Activated T-cell treated with anti-CD3 and anti-CD28 coated beads, Interleukin-2, amount 50 U/mL, for 72 hours (primary cell): ENCODE measurements around the gene GPC6. TPM values are rescaled to one million over a fixed set of nuclear protein-coding genes. Genes with fewer than 3 reads are reported as not detected.

Source experiments
- ATAC-seq, 2 donors: fragments of 150-1000 bp; cut with Tn5 transposase; replicated peaks in 1 of 2; 2 replicates each; pipeline ENCODE4 v1.10.0; 2021; ENCODE audit warnings: moderate library complexity in 2 of 2, mild to moderate bottlenecking in 1 of 2
- DNase-seq, 2 donors: peaks; one replicate each; pipeline ENCODE4 v3.0.0; 2021 to 2022; ENCODE audit warnings: mixed read lengths in 1 of 2
- H3K27ac Mint-ChIP-seq: one replicate; pipeline ENCODE4 v1.8.0; 2022; ENCODE audit warnings: mild to moderate bottlenecking, moderate library complexity, mixed read lengths
- H3K27me3 Mint-ChIP-seq: one replicate; pipeline ENCODE4 v1.8.0; 2022; ENCODE audit warnings: low read depth, mixed read lengths
- H3K36me3 Mint-ChIP-seq, 2 donors: one replicate each; pipeline ENCODE4 v1.8.0; 2022; ENCODE audit warnings: mixed read lengths in 2 of 2, mild to moderate bottlenecking in 1 of 2; ENCODE audit not compliant: insufficient read depth in 2 of 2
- H3K4me1 Mint-ChIP-seq: one replicate; pipeline ENCODE4 v1.8.0; 2022; ENCODE audit warnings: low read depth, mixed read lengths
- H3K4me3 Mint-ChIP-seq, 2 donors: one replicate each; pipeline ENCODE4 v1.8.0; 2022; ENCODE audit warnings: mild to moderate bottlenecking in 2 of 2, mixed read lengths in 2 of 2, moderate library complexity in 2 of 2
- H3K9me3 Mint-ChIP-seq, 2 donors: one replicate each; pipeline ENCODE4 v1.8.0; 2022; ENCODE audit warnings: mixed read lengths in 2 of 2
- total RNA-seq, 2 donors: library from RNA; stranded (reverse); gene quantifications; one replicate each; pipeline ENCODE4 v1.2.3, GENCODE V29; 2022

GPC6 gene
- total RNA-seq, 2 donors from 2014 or later: not detected

GRCh38 chr13:94267581-94268366 lies 1041.2 kb downstream of the GPC6 start:
- Mint-ChIP-seq H3K4me1 (peaks cover 4% of the 10 kb centered on the region), H3K27ac (no peak overlapping the region), H3K4me3 (no peak overlapping the region), H3K36me3 (no peaks in the 10 kb centered on the region), H3K9me3 (peaks cover 3 to 8% of the 10 kb centered on the region in 2 donors), H3K27me3 (no peaks in the 10 kb centered on the region)
- no peak for ATAC-seq
- DNase-seq: no peak

- no peak for DNase-seq
- no peaks in the 10 kb centered on the region for H3K36me3 Mint-ChIP-seq
- H3K4me3 Mint-ChIP-seq: no peak overlapping the region
- no peaks in the 10 kb centered on the region for H3K27me3 Mint-ChIP-seq
- no peak for ATAC-seq
- no peak overlapping the region for H3K27ac Mint-ChIP-seq
- H3K9me3 Mint-ChIP-seq: peaks cover 3 to 8% of the 10 kb centered on the region in 2 donors
- peaks cover 4% of the 10 kb centered on the region for H3K4me1 Mint-ChIP-seq
These were observed 1042.1 kb downstream of the GPC6 start for GRCh38 chr13:94268661-94269060.

- Mint-ChIP-seq H3K9me3 (peaks cover 3 to 8% of the 10 kb centered on the region in 2 donors), H3K27me3 (no peaks in the 10 kb centered on the region), H3K4me3 (no peak overlapping the region), H3K36me3 (no peaks in the 10 kb centered on the region), H3K27ac (no peak overlapping the region), H3K4me1 (peaks cover 4% of the 10 kb centered on the region)
- no peak for ATAC-seq
- DNase-seq: no peak
These were observed 1043.0 kb downstream of the GPC6 start for GRCh38 chr13:94269557-94269956.

GRCh38 chr13:94270556-94270955 lies 1043.9 kb downstream of the GPC6 start:
- Mint-ChIP-seq H3K4me3 (no peak overlapping the region), H3K27me3 (no peaks in the 10 kb centered on the region), H3K27ac (no peak overlapping the region), H3K9me3 (peaks cover 3 to 8% of the 10 kb centered on the region in 2 donors), H3K4me1 (peaks cover 4% of the 10 kb centered on the region), H3K36me3 (no peaks in the 10 kb centered on the region)
- ATAC-seq (no peak), DNase-seq (no peak)

- Mint-ChIP-seq H3K4me3 (no peak overlapping the region), H3K27ac (no peak overlapping the region), H3K4me1 (peaks cover 4% of the 10 kb centered on the region), H3K9me3 (peaks cover 5 to 8% of the 10 kb centered on the region in 2 donors), H3K36me3 (no peaks in the 10 kb centered on the region), H3K27me3 (no peaks in the 10 kb centered on the region)
- no peak for DNase-seq
- ATAC-seq: no peak
These were observed 1045.4 kb downstream of the GPC6 start for GRCh38 chr13:94272038-94272437.

GRCh38 chr13:94280349-94280748 lies 1053.7 kb downstream of the GPC6 start:
- H3K4me1 Mint-ChIP-seq: no peaks in the 10 kb centered on the region
- H3K27me3 Mint-ChIP-seq: peaks cover 6% of the 10 kb centered on the region
- ATAC-seq: no peak
- H3K36me3 Mint-ChIP-seq: peaks cover 1 to 2% of the 10 kb centered on the region in 2 donors
- no peak overlapping the region for H3K4me3 Mint-ChIP-seq
- no peak for DNase-seq
- peaks cover 10 to 15% of the 10 kb centered on the region in 2 donors for H3K9me3 Mint-ChIP-seq
- no peak overlapping the region for H3K27ac Mint-ChIP-seq

GRCh38 chr13:94280845-94281244 lies 1054.2 kb downstream of the GPC6 start:
- ATAC-seq (no peak), DNase-seq (no peak)
- no peak overlapping the region for H3K27ac Mint-ChIP-seq
- H3K4me3 Mint-ChIP-seq: no peak overlapping the region
- H3K36me3 Mint-ChIP-seq: peaks cover 1 to 2% of the 10 kb centered on the region in 2 donors
- H3K4me1 Mint-ChIP-seq: no peaks in the 10 kb centered on the region
- peaks cover 10 to 15% of the 10 kb centered on the region in 2 donors for H3K9me3 Mint-ChIP-seq
- H3K27me3 Mint-ChIP-seq: peaks cover 6% of the 10 kb centered on the region

- no peak for DNase-seq
- Mint-ChIP-seq H3K4me3 (no peak overlapping the region), H3K27ac (no peak overlapping the region), H3K9me3 (peaks cover 0 to 1% of the 10 kb centered on the region in 2 donors), H3K27me3 (no peaks in the 10 kb centered on the region), H3K36me3 (no peaks in the 10 kb centered on the region), H3K4me1 (no peaks in the 10 kb centered on the region)
- no peak for ATAC-seq
These were observed 1060.0 kb downstream of the GPC6 start for GRCh38 chr13:94286581-94286980.

- ATAC-seq (no peak), DNase-seq (no peak)
- Mint-ChIP-seq H3K27ac (no peak overlapping the region), H3K36me3 (no peaks in the 10 kb centered on the region), H3K4me1 (no peaks in the 10 kb centered on the region), H3K9me3 (no peaks in the 10 kb centered on the region), H3K27me3 (no peaks in the 10 kb centered on the region), H3K4me3 (no peak overlapping the region)
These were observed 1065.2 kb downstream of the GPC6 start for GRCh38 chr13:94291631-94292322.

- peak overlapping the region; percentile 36 for H3K27ac Mint-ChIP-seq
- H3K4me3 Mint-ChIP-seq: no peak overlapping the region
- H3K36me3 Mint-ChIP-seq: no peaks in the 10 kb centered on the region
- no peak for ATAC-seq
- no peaks in the 10 kb centered on the region for H3K9me3 Mint-ChIP-seq
- DNase-seq: no peak
- no peaks in the 10 kb centered on the region for H3K27me3 Mint-ChIP-seq
- H3K4me1 Mint-ChIP-seq: no peaks in the 10 kb centered on the region
These were observed 1065.7 kb downstream of the GPC6 start for GRCh38 chr13:94292323-94292640.

- Mint-ChIP-seq H3K4me1 (no peaks in the 10 kb centered on the region), H3K9me3 (no peaks in the 10 kb centered on the region), H3K4me3 (no peak overlapping the region), H3K27me3 (no peaks in the 10 kb centered on the region), H3K36me3 (no peaks in the 10 kb centered on the region), H3K27ac (no peak overlapping the region)
- DNase-seq (no peak), ATAC-seq (no peak)
These were observed 1069.9 kb downstream of the GPC6 start for GRCh38 chr13:94296471-94296870.

GRCh38 chr13:94298346-94298745 lies 1071.7 kb downstream of the GPC6 start:
- no peaks in the 10 kb centered on the region for H3K4me1 Mint-ChIP-seq
- DNase-seq (no peak), ATAC-seq (no peak)
- no peaks in the 10 kb centered on the region for H3K36me3 Mint-ChIP-seq
- H3K9me3 Mint-ChIP-seq: no peaks in the 10 kb centered on the region
- no peak overlapping the region for H3K27ac Mint-ChIP-seq
- H3K4me3 Mint-ChIP-seq: no peak overlapping the region
- H3K27me3 Mint-ChIP-seq: no peaks in the 10 kb centered on the region

GRCh38 chr13:94300401-94300800 lies 1073.8 kb downstream of the GPC6 start:
- DNase-seq: no peak
- no peaks in the 10 kb centered on the region for H3K36me3 Mint-ChIP-seq
- H3K27me3 Mint-ChIP-seq: no peaks in the 10 kb centered on the region
- ATAC-seq: no peak
- no peak overlapping the region for H3K4me3 Mint-ChIP-seq
- no peaks in the 10 kb centered on the region for H3K4me1 Mint-ChIP-seq
- H3K27ac Mint-ChIP-seq: no peak overlapping the region
- H3K9me3 Mint-ChIP-seq: no peaks in the 10 kb centered on the region

- Mint-ChIP-seq H3K9me3 (no peaks in the 10 kb centered on the region), H3K4me1 (no peaks in the 10 kb centered on the region), H3K27me3 (no peaks in the 10 kb centered on the region), H3K36me3 (no peaks in the 10 kb centered on the region), H3K27ac (no peak overlapping the region), H3K4me3 (no peak overlapping the region)
- ATAC-seq (no peak), DNase-seq (no peak)
These were observed 1074.9 kb downstream of the GPC6 start for GRCh38 chr13:94301487-94301886.
